NCI-H2081 treated with DMSO at 0.1 percent for 48 hours (cell line): ENCODE data around the gene PURA.

ENCODE experiments used
- DNase-seq: peaks from one replicate; lab custom pipeline; 2025; lab: John Stamatoyannopoulos, UW

The PURA gene

DNA sequence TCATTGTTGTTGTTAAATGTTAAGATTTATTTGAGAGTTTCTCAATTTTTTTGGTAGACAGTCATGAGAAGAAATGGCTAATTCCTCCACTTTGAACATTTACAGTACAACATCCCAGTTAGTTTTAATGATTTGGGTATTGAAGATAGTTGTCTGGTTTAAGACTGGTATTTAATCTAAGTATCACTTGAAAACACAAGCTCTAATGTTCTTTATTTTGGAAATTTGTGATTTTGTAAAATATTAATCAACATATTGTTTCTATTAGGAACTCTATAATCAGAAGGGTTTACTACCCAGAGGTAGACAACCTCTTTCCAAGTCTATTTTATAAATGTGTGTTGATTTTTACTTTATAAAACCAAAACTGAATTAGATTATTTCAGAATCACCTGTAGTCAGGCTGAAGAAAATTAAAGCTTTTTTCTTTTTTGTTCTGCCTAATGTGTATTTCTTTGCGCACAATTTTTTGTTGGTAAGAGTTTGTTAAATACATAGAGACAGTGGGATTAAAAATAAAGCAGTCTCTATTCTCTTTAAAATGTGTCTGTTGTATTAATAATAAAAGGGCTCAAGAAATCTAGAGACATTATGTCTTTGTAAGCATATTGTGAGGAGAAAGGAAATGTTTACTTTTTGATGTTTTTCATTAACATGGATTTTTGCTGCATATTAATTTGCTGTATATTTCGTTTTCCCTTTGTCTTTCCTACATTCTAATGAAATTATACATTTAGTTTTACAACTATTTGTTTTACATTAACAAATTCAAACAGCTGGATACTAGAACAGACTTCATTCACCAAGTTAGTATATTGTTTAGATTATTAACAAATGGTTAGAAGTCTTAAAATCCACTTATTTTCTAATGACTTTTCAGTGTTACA lies 3.9 kb upstream of the PURA start:
- DNase-seq = no peak

DNA sequence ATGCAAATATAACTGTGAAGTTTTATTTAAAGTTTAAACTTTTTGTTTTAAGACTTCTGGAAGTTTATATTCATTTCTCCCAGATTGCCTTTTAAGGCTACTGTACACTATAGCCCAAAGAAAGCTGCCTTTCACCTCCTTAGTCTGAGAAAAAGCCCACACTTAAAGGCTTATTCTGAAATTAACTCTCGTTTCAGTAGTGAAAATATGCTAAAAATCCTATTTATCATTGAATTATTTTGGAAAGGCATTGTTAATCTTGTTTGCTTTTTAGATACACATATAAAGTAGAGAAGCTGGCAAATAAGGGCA lies 3.3 kb upstream of the PURA start:
- DNase-seq = no peak

DNA sequence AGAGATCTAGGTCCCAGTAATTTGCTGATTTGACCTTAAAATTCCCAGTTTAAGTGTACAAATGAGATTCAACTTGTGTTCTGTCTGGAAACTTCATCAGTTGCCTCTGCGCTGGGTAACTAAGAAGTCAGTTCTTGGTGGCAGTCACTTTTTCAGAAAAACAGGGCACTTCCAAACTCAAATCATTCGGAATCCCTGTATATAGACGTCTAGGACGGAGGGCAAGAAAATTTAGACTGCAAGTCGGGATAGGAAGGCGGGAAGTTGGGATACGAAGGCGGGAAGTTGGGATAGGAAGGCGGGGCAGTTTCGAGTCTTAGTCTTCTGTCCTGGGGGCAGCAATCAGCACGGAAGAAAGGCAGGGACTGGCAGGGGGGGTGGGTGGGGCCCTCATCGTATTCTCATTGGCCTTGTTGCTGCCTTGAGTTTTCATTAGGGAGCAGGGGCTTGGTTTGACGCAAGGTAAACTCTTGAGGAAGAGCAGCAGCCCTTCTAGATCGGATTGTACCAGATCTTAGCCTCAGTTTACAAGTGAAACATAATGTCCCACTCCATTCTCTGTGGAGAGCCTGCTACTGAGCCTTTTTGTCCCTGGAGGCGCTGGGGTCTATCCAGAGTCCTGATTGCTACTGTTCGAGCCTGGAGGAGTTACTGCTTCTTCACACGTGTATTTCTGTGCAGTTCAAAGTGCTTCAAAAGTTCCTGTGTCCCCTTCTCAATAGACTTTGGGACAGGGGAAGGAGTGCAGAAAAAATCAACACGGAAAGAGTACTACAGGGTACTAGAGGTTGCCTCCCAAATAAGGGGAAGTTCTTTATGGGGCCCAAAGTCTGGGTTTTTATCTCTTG lies 2.7 kb upstream of the PURA start:
- DNase-seq = no peak

GRCh38 chr5:140111859-140112551 lies 1.9 kb upstream of the PURA start:
- DNase-seq = no peak

- no peak for DNase-seq
Measured at GRCh38 chr5:140112685-140113179, 1.2 kb upstream of the PURA start.

GRCh38 chr5:140113180-140113698 lies 670 bp upstream of the PURA start:
- no peak for DNase-seq

DNA sequence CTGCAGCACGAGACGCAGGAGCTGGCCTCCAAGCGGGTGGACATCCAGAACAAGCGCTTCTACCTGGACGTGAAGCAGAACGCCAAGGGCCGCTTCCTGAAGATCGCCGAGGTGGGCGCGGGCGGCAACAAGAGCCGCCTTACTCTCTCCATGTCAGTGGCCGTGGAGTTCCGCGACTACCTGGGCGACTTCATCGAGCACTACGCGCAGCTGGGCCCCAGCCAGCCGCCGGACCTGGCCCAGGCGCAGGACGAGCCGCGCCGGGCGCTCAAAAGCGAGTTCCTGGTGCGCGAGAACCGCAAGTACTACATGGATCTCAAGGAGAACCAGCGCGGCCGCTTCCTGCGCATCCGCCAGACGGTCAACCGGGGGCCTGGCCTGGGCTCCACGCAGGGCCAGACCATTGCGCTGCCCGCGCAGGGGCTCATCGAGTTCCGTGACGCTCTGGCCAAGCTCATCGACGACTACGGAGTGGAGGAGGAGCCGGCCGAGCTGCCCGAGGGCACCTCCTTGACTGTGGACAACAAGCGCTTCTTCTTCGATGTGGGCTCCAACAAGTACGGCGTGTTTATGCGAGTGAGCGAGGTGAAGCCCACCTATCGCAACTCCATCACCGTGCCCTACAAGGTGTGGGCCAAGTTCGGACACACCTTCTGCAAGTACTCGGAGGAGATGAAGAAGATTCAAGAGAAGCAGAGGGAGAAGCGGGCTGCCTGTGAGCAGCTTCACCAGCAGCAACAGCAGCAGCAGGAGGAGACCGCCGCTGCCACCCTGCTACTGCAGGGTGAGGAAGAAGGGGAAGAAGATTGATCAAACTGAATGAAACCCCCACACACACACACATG lies 654 bp downstream of the PURA start:
- DNase-seq = no peak

DNA sequence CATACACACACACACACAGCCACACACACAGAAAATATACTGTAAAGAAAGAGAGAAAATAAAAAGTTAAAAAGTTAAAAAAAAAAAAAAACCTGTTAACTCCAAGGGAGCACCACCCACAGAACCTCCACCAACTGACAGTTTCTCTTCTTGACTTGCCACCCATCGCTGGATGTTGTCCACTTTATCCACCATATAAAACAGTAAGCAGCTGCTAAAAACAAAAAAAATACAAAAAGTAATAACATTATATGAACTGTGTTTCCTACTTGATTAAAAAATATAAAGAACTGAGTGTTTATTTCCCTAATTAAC lies 1.2 kb downstream of the PURA start:
- DNase-seq = no peak

GRCh38 chr5:140116716-140117115 lies 2.8 kb downstream of the PURA start:
- no peak for DNase-seq

GRCh38 chr5:140117523-140117922 lies 3.6 kb downstream of the PURA start:
- no peak for DNase-seq

DNA sequence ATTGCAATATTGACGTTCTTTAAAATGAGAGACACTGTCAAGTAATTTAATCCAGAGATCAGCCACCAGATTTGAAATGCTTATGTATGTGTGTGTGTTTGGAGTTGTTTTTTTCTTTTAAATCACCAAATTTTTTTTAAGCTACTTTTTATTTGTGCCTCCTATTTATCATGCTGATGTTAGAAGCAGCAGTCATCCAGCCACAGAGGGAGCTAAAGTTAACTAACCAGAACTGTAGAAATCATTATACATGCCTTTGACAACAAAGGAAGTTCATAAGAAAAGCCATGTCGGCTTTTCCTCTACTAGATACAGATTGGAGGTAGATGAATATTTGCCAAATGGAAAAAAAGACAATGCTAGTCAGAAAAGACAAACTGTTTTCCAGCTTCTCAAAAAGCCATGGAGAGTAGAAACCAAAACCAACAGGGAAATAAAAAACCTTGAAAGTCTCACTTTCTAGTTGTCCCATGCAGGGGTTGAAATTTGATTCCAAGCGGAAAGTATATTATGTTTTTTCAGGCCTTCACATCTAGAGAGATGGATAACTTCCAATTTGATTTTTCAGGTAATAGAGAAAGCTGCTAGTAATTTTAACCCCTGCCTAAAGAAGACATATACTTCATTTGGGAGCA lies 4.5 kb downstream of the PURA start:
- DNase-seq = no peak

DNA sequence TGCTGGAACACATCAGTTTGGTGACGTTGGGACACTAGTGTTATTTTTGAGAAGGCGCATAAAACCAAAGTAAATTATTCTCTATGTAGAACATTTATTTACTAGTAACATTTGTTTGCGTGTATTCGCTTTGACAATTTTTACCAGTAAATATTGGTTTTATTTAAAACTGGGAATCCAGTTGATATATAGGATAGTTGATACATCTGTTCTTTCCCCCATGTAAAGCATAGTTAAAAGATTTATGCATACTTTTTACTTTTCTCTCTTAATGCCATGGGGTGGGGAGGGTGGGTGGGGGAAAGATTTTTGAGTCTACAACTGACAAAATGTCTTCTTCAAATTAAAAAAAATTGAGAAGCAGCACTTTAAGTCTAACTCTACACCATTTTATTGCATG lies 11.7 kb downstream of the PURA start, which contains the start of gene IGIP:
Gene IGIP (plus strand): TSS at position 301 of the 400 bp plus-strand sequence. CDS start 2,540 bp downstream, outside the sequence.
- no peak for DNase-seq

- DNase-seq = no peak
Measured at GRCh38 chr5:140126315-140127012, 12.6 kb downstream of the PURA start.

GRCh38 chr5:140128376-140128775 lies 14.5 kb downstream of the PURA start:
- no peak for DNase-seq

- DNase-seq = no peak
Measured at GRCh38 chr5:140130949-140131733, 17.2 kb downstream of the PURA start.

GRCh38 chr5:140131967-140132409 lies 18.1 kb downstream of the PURA start:
- DNase-seq = no peak

- DNase-seq = no peak
Measured at GRCh38 chr5:140133514-140134167, 19.7 kb downstream of the PURA start.

- no peak for DNase-seq
Measured at GRCh38 chr5:140134277-140134935, 20.5 kb downstream of the PURA start.
